Liver (tissue), 3 donors: ENCODE measurements around the gene CHERP.

ENCODE experiments used
- CTCF ChIP-seq: fragments of 150-350 bp; IDR thresholded peaks from 2 replicates; pipeline ENCODE4 v1.5.1; 2017; ENCODE audit warnings: improper control_type of control experiment, low read depth, low read length; ENCODE audit not compliant: missing input control
- EGR1 ChIP-seq, 2 donors: IDR thresholded peaks; 2 replicates each; pipeline ENCODE4 v1.6.1; 2016 to 2018; ENCODE audit warnings: antibody characterized with exemption in 2 of 2, low read depth in 2 of 2
- FOXA1 ChIP-seq: IDR thresholded peaks from 2 replicates; pipeline ENCODE4 v1.6.1; 2016; ENCODE audit warnings: antibody characterized with exemption
- GABPA ChIP-seq, 2 donors: IDR thresholded peaks in 1 of 2; conservative IDR thresholded peaks in 1 of 2; 2 replicates each; pipeline ENCODE4 v1.6.1; 2016; ENCODE audit warnings: antibody characterized with exemption in 2 of 2, mild to moderate bottlenecking in 1 of 2, moderate library complexity in 1 of 2
- MAX ChIP-seq: IDR thresholded peaks from 2 replicates; pipeline ENCODE4 v1.6.1; 2016; ENCODE audit warnings: antibody characterized with exemption
- RAD21 ChIP-seq, 2 donors: IDR thresholded peaks; 2 replicates each; pipeline ENCODE4 v1.6.1; 2016; ENCODE audit warnings: antibody characterized with exemption in 2 of 2, mild to moderate bottlenecking in 2 of 2
- SP1 ChIP-seq: IDR thresholded peaks from 2 replicates; pipeline ENCODE4 v1.6.1; 2018; ENCODE audit warnings: antibody characterized with exemption, mild to moderate bottlenecking
- TAF1 ChIP-seq: conservative IDR thresholded peaks from 2 replicates; pipeline ENCODE4 v1.6.1; 2016; ENCODE audit warnings: antibody characterized with exemption, mild to moderate bottlenecking
- YY1 ChIP-seq: IDR thresholded peaks from 2 replicates; pipeline ENCODE4 v1.6.1; 2016; ENCODE audit warnings: antibody characterized with exemption, mild to moderate bottlenecking
- TF ChIP-seq, protein P1 (sequence below): IDR thresholded peaks from 2 replicates; pipeline ENCODE4 v1.6.1; 2016; ENCODE audit warnings: antibody characterized with exemption, mild to moderate bottlenecking
- TF ChIP-seq, protein P2 (sequence below): IDR thresholded peaks from 2 replicates; pipeline ENCODE4 v1.6.1; 2016; ENCODE audit warnings: antibody characterized with exemption
- donor health status: healthy.
- donor health status: healthy.

GRCh38 chr19:16585808-16586476 lies 43.7 kb upstream of the CHERP start:
- TF ChIP-seq CTCF (no peak), EGR1 (IDR thresholded peaks at IDR 0.05; ENCODE audit: low read depth in 2 of 2) (no peak), MAX (no peak), TAF1 (no peak), RAD21 (IDR thresholded peaks at IDR 0.05) (no peak), YY1 (no peak), FOXA1 (no peak), GABPA (IDR thresholded peaks at IDR 0.05 in 1 of 2, conservative IDR thresholded peaks at IDR 0.05 in 1 of 2) (no peak), SP1 (no peak)
- TF ChIP-seq, protein P1, sequence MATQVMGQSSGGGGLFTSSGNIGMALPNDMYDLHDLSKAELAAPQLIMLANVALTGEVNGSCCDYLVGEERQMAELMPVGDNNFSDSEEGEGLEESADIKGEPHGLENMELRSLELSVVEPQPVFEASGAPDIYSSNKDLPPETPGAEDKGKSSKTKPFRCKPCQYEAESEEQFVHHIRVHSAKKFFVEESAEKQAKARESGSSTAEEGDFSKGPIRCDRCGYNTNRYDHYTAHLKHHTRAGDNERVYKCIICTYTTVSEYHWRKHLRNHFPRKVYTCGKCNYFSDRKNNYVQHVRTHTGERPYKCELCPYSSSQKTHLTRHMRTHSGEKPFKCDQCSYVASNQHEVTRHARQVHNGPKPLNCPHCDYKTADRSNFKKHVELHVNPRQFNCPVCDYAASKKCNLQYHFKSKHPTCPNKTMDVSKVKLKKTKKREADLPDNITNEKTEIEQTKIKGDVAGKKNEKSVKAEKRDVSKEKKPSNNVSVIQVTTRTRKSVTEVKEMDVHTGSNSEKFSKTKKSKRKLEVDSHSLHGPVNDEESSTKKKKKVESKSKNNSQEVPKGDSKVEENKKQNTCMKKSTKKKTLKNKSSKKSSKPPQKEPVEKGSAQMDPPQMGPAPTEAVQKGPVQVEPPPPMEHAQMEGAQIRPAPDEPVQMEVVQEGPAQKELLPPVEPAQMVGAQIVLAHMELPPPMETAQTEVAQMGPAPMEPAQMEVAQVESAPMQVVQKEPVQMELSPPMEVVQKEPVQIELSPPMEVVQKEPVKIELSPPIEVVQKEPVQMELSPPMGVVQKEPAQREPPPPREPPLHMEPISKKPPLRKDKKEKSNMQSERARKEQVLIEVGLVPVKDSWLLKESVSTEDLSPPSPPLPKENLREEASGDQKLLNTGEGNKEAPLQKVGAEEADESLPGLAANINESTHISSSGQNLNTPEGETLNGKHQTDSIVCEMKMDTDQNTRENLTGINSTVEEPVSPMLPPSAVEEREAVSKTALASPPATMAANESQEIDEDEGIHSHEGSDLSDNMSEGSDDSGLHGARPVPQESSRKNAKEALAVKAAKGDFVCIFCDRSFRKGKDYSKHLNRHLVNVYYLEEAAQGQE: no peak
- TF ChIP-seq, protein P2, sequence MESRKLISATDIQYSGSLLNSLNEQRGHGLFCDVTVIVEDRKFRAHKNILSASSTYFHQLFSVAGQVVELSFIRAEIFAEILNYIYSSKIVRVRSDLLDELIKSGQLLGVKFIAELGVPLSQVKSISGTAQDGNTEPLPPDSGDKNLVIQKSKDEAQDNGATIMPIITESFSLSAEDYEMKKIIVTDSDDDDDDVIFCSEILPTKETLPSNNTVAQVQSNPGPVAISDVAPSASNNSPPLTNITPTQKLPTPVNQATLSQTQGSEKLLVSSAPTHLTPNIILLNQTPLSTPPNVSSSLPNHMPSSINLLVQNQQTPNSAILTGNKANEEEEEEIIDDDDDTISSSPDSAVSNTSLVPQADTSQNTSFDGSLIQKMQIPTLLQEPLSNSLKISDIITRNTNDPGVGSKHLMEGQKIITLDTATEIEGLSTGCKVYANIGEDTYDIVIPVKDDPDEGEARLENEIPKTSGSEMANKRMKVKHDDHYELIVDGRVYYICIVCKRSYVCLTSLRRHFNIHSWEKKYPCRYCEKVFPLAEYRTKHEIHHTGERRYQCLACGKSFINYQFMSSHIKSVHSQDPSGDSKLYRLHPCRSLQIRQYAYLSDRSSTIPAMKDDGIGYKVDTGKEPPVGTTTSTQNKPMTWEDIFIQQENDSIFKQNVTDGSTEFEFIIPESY: no peak
